ENCODE measurements around the gene PRKAG3.

PRKAG3 gene

GRCh38 chr2:218877891-218878290, 46.3 kb upstream of the PRKAG3 start:
- in situ Hi-C loops (cut with MboI; ENCODE audit: low pct_unique_long_range_greater_than_20kb, low sequenced_read_pairs, unreplicated experiment), result no loop called here
- TF ChIP-seq CTCF (IDR thresholded peaks at IDR 0.05; ENCODE audit: extremely low read depth, insufficient read depth, missing control alignments), result no peak
- DNase-seq (ENCODE audit: low spot score), result no peak

- no peak for DNase-seq (ENCODE audit: low spot score)
These were observed 45.7 kb upstream of the PRKAG3 start for GRCh38 chr2:218877331-218877730.

GRCh38 chr2:218876562-218877219, 45.1 kb upstream of the PRKAG3 start:
- peak; percentile 92 for TF ChIP-seq CTCF (IDR thresholded peaks at IDR 0.05; ENCODE audit: extremely low read depth, insufficient read depth, missing control alignments)
- in situ Hi-C loops (cut with MboI; ENCODE audit: low pct_unique_long_range_greater_than_20kb, low sequenced_read_pairs, unreplicated experiment), result no loop called here

More at GRCh38 chr2:218877331-218877730, 45.7 kb upstream of the PRKAG3 start:
- in situ Hi-C loops (cut with MboI; ENCODE audit: low pct_unique_long_range_greater_than_20kb, low sequenced_read_pairs, unreplicated experiment), result no loop called here
- TF ChIP-seq CTCF (IDR thresholded peaks at IDR 0.05; ENCODE audit: extremely low read depth, insufficient read depth, missing control alignments), result no peak

DNA sequence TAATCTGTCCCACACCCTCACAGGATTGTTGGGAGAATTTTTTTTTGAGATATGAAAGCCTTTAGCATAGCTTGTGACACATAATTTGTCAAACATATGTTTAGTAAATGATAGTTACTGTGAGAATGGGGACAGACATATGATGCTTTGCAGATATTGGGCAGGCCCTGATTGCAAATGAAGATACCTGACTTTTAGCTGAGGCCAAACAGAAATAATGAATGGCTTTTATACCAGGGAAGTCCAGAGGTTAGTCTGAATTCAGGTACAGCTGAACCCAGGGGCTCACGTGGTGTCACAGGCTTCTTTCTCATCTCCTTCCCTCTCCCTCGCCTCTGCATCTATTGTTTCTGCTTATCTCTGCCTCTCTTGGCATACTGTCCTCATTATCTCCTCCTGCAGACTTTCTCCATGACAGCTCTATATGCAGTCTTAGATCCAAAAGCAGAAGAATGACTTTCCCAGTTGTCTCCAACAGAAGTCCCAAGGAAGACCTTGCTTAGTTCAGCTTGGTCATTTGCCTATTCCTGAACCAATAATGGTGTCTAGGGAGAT, 44.2 kb upstream of the PRKAG3 start:
- in situ Hi-C loops (cut with MboI; ENCODE audit: low pct_unique_long_range_greater_than_20kb, low sequenced_read_pairs, unreplicated experiment), result no loop called here
- no peak for TF ChIP-seq CTCF (IDR thresholded peaks at IDR 0.05; ENCODE audit: extremely low read depth, insufficient read depth, missing control alignments)
- DNase-seq (ENCODE audit: low spot score), result no peak

More at GRCh38 chr2:218876562-218877219, 45.1 kb upstream of the PRKAG3 start:
- DNase-seq (ENCODE audit: low spot score), result peak; percentile 82

GRCh38 chr2:218873359-218874194, 42.0 kb upstream of the PRKAG3 start:
- in situ Hi-C loops (cut with MboI; ENCODE audit: low pct_unique_long_range_greater_than_20kb, low sequenced_read_pairs, unreplicated experiment), result no loop called here
- no peak for TF ChIP-seq CTCF (IDR thresholded peaks at IDR 0.05; ENCODE audit: extremely low read depth, insufficient read depth, missing control alignments)
- DNase-seq (ENCODE audit: low spot score), result no peak

DNA sequence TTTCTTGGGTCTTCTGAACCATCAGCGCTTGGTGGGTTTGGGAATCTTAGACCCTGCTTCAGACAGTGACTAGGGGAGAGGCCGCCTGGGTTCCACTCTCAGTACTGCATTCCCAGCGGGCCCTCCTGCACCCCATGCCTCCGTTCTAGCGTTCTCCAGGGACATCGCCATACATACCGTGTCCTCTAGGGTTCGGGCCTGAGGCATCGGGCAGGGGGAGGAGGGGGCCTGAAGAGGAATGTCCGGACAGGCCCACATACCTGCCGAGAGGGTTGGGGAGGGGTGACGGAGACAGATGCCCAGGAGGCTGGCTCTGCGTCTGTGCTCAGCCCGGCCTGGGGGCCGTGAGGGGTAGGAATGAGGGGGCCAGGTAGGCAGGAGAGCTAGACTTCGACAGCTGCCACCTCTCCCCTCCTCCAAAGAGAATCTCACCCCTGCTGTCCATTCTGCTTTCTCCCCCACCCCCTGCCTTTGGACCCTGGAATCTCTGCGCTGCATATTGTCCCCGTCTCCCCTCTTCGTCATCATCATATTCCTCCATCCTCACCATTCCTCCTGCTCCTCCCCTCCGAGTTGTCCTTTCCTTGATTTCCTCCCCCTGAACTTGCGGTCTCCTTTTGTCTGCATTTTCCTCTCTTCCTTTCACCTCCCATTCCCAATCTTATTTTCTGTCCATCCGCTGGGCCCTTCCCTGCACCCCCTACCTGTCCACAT, 41.2 kb upstream of the PRKAG3 start:
- in situ Hi-C loops (cut with MboI; ENCODE audit: low pct_unique_long_range_greater_than_20kb, low sequenced_read_pairs, unreplicated experiment), result no loop called here
- no peak for TF ChIP-seq CTCF (IDR thresholded peaks at IDR 0.05; ENCODE audit: extremely low read depth, insufficient read depth, missing control alignments)
- no peak for DNase-seq (ENCODE audit: low spot score)
